Keratinocyte (primary cell): ENCODE results near the gene CPNE1. TPM values are rescaled to one million over a fixed set of nuclear protein-coding genes. Genes with fewer than 3 reads are reported as not detected.
"Not testable (repeated sequence)": the region's sequence is repeated elsewhere in the genome, so short reads cannot be mapped to it uniquely, and the experiment has no call there.

Experiments used
- DNase-seq: peaks from one replicate; pipeline ENCODE4 v3.0.0-alpha.2; 2011; ENCODE audit warnings: low read depth, missing footprints, low spot score
- FAIRE-seq: peaks from 2 replicates; lab custom pipeline; 2011; peaks lifted over from hg19 to GRCh38; lab: Jason Lieb, UNC
- H2AFZ ChIP-seq: 2 replicates; pipeline ENCODE4 v1.6.0; 2012; ENCODE audit warnings: low read length, control low read depth, inconsistent platforms; ENCODE audit not compliant: control insufficient read depth
- H3K27ac ChIP-seq: 2 replicates; pipeline ENCODE4 v1.5.1; 2011; ENCODE audit warnings: low read length; ENCODE audit not compliant: control insufficient read depth, insufficient read depth
- H3K27me3 ChIP-seq: 3 replicates; pipeline ENCODE4 v1.6.0; 2011; ENCODE audit warnings: low read length; ENCODE audit not compliant: control insufficient read depth, insufficient read depth; ENCODE audit errors: extremely low read depth
- H3K36me3 ChIP-seq, 2 experiments: 2 replicates in 1 of 2; 3 replicates in 1 of 2; pipeline ENCODE4 v1.5.1; 2011; ENCODE audit warnings: low read length in 2 of 2, mild to moderate bottlenecking in 1 of 2; ENCODE audit not compliant: control insufficient read depth in 2 of 2, insufficient read depth in 2 of 2; ENCODE audit errors: extremely low read depth in 1 of 2
- H3K4me1 ChIP-seq: 3 replicates; pipeline ENCODE4 v1.5.1; 2011; ENCODE audit warnings: low read length; ENCODE audit not compliant: control insufficient read depth, insufficient read depth; ENCODE audit errors: extremely low read depth
- H3K4me2 ChIP-seq: 3 replicates; pipeline ENCODE4 v1.6.0; 2011; ENCODE audit warnings: low read depth, low read length; ENCODE audit not compliant: control insufficient read depth, insufficient read depth; ENCODE audit errors: extremely low read depth
- H3K4me3 ChIP-seq, 3 experiments: fragments of 200-600 bp in 1 of 3; sonication (generic) in 1 of 3; 2 replicates in 2 of 3; 3 replicates in 1 of 3; pipeline ENCODE4 v1.5.1; 2011 to 2016; ENCODE audit warnings: low read length in 3 of 3, mild to moderate bottlenecking in 3 of 3, control low read depth in 2 of 3, inconsistent platforms in 1 of 3, low read depth in 1 of 3, mixed read lengths in 1 of 3, mixed run types in 1 of 3, moderate library complexity in 1 of 3; ENCODE audit not compliant: control insufficient read depth in 2 of 3, insufficient read depth in 2 of 3; ENCODE audit errors: extremely low read depth in 1 of 3
- H3K79me2 ChIP-seq: 2 replicates; pipeline ENCODE4 v1.6.0; 2012; ENCODE audit warnings: low read length; ENCODE audit not compliant: control insufficient read depth, insufficient read depth
- H3K9ac ChIP-seq: 3 replicates; pipeline ENCODE4 v1.6.0; 2011; ENCODE audit warnings: low read length; ENCODE audit not compliant: control insufficient read depth, insufficient read depth; ENCODE audit errors: extremely low read depth
- H3K9me1 ChIP-seq: 3 replicates; pipeline ENCODE4 v1.6.0; 2011; ENCODE audit warnings: low read length; ENCODE audit not compliant: control insufficient read depth, insufficient read depth; ENCODE audit errors: extremely low read depth
- H3K9me3 ChIP-seq: 2 replicates; pipeline ENCODE4 v1.5.1; 2012; ENCODE audit warnings: low read depth, low read length; ENCODE audit not compliant: control insufficient read depth
- H4K20me1 ChIP-seq: 3 replicates; pipeline ENCODE4 v1.6.0; 2011; ENCODE audit warnings: low read length; ENCODE audit not compliant: control insufficient read depth, insufficient read depth; ENCODE audit errors: extremely low read depth
- CTCF ChIP-seq, 3 experiments: IDR thresholded peaks in 1 of 3; conservative IDR thresholded peaks in 1 of 3; optimal IDR thresholded peaks in 1 of 3; 2 replicates in 2 of 3; 3 replicates in 1 of 3; pipeline versions ENCODE3 to v1.5.1; 2011; ENCODE audit warnings: low read length in 3 of 3, mild to moderate bottlenecking in 3 of 3, moderate library complexity in 2 of 3, control low read depth in 1 of 3, inconsistent platforms in 1 of 3; ENCODE audit not compliant: insufficient read depth in 2 of 3; ENCODE audit errors: extremely low read depth in 1 of 3
- EZH2 ChIP-seq: IDR thresholded peaks from one replicate; pipeline ENCODE4 v1.6.1; 2012; ENCODE audit warnings: inconsistent platforms, mild to moderate bottlenecking, low read length, moderate library complexity
- dilution Hi-C: fragments of 300-500 bp; cut with MboI; formaldehyde crosslinking; loops from one replicate; pipeline ENCODE4 v1.7.0; 2020; ENCODE audit warnings: low sequenced_read_pairs; ENCODE audit not compliant: extremely low pct_ligation_motif_present
- polyA plus RNA-seq, 5 experiments: library from polyadenylated mRNA; depleted of rRNA in 3 of 5; stranded (reverse) in 3 of 5; stranded (forward) in 1 of 5; unstranded in 1 of 5; fragments of >200 nt; gene quantifications; 1 replicate in 1 of 5; 2 replicates in 3 of 5; 3 replicates in 1 of 5; pipeline versions ENCODE4 v1.2.1 to v1.2.3, GENCODE V29; 2011 to 2012; ENCODE audit warnings: missing spikeins in 2 of 5, low read depth in 1 of 5, low replicate concordance in 1 of 5

CPNE1 gene
- polyA plus RNA-seq, 1 donor (not counting 4 experiments of a cell fraction or from before 2014, with no cell fraction given) = 111 TPM

- no peak for TF ChIP-seq CTCF (optimal IDR thresholded peaks at IDR 0.05 in 1 of 3, IDR thresholded peaks at IDR 0.05 in 1 of 3, conservative IDR thresholded peaks at IDR 0.05 in 1 of 3; ENCODE audit: extremely low read depth in 1 of 3, insufficient read depth in 2 of 3, low read length in 3 of 3)
- TF ChIP-seq EZH2 = no peak
- Histone ChIP-seq H3K27ac (no peak overlapping the region), H4K20me1 (no peaks in the 10 kb centered on the region), H3K9me3 (no peaks in the 10 kb centered on the region), H3K9me1 (no peaks in the 10 kb centered on the region), H2AFZ (no peak overlapping the region), H3K4me2 (no peak overlapping the region), H3K36me3 (peaks cover 7 to 11% of the 10 kb centered on the region in 2 experiments), H3K4me3 (no peak overlapping the region), H3K4me1 (no peaks in the 10 kb centered on the region), H3K79me2 (no peaks in the 10 kb centered on the region), H3K9ac (no peak overlapping the region), H3K27me3 (no peaks in the 10 kb centered on the region)
- DNase-seq = no peak
- dilution Hi-C loops = no loop called here
- FAIRE-seq = no peak
These were observed 25.6 kb upstream of the CPNE1 start for GRCh38 chr20:35690265-35690664.

- H3K4me2 ChIP-seq, H3K27me3 ChIP-seq, H3K27ac ChIP-seq, FAIRE-seq, H2AFZ ChIP-seq, H4K20me1 ChIP-seq, H3K4me3 ChIP-seq, H3K9ac ChIP-seq, H3K4me1 ChIP-seq, H3K9me3 ChIP-seq, H3K79me2 ChIP-seq, H3K36me3 ChIP-seq, DNase-seq, H3K9me1 ChIP-seq, dilution Hi-C loops: not testable (repeated sequence)
- TF ChIP-seq CTCF (optimal IDR thresholded peaks at IDR 0.05 in 1 of 3, IDR thresholded peaks at IDR 0.05 in 1 of 3, conservative IDR thresholded peaks at IDR 0.05 in 1 of 3; ENCODE audit: extremely low read depth in 1 of 3, insufficient read depth in 2 of 3, low read length in 3 of 3) = peak in 2 of 3 experiments; percentile 10 to 18
These were observed 22.2 kb upstream of the CPNE1 start for GRCh38 chr20:35686872-35687271.

- H3K9me3 ChIP-seq, H3K4me2 ChIP-seq, H4K20me1 ChIP-seq, dilution Hi-C loops, H3K4me3 ChIP-seq, H3K27me3 ChIP-seq, H3K9ac ChIP-seq, H3K9me1 ChIP-seq, H3K79me2 ChIP-seq, H3K36me3 ChIP-seq, H2AFZ ChIP-seq, H3K27ac ChIP-seq, FAIRE-seq, DNase-seq, H3K4me1 ChIP-seq: not testable (repeated sequence)
These were observed 20.7 kb upstream of the CPNE1 start for GRCh38 chr20:35685368-35685767.
